IMR-90 (cell line): ENCODE data around the gene PRR23B. TPM values are rescaled to one million over a fixed set of nuclear protein-coding genes. Genes with fewer than 3 reads are reported as not detected.

ENCODE experiments used
- ATAC-seq: fragments of 200-7000 bp; cut with Tn5 transposase; 2 replicates; pipeline ENCODE4 v1.9.1; 2020; ENCODE audit warnings: low read depth, mild to moderate bottlenecking, moderate library complexity
- BruUV-seq: library from RNA; stranded (reverse); fragments of 400-500 nt; replicated peaks from 2 replicates; lab custom pipeline; 2021; lab: Mats Ljungman, UMichigan
- CTCF ChIA-PET: fragments of 300-600 bp; formaldehyde crosslinking; extraction: SDS; loops from one replicate; lab custom pipeline; 2021; ENCODE audit warnings: antibody characterized with exemption; lab: Yijun Ruan, JAX
- POLR2A ChIA-PET: fragments of 300-600 bp; sonication (Branson Sonifier 250); formaldehyde crosslinking; loops from one replicate; lab custom pipeline; 2022; ENCODE audit warnings: antibody characterized with exemption; ENCODE audit not compliant: unreplicated experiment; lab: Charles Lee
- DNase-seq: peaks from one replicate; pipeline ENCODE4 v3.0.0; 2013
- H2AFZ ChIP-seq: replicated peaks from 2 replicates; pipeline ENCODE3; 2013; ENCODE audit warnings: low read length, mild to moderate bottlenecking; ENCODE audit not compliant: poor library complexity
- H2AK5ac ChIP-seq: 2 replicates; pipeline ENCODE4 v1.6.1; 2013; ENCODE audit warnings: low read depth, low read length, inconsistent platforms
- H2AK9ac ChIP-seq: replicated peaks from 2 replicates; pipeline ENCODE3; 2013; ENCODE audit warnings: mild to moderate bottlenecking, low read depth, low read length, moderate library complexity; ENCODE audit not compliant: poor library complexity
- H2BK120ac ChIP-seq: 2 replicates; pipeline ENCODE4 v1.6.1; 2013; ENCODE audit warnings: low read depth, low read length, inconsistent platforms
- H2BK15ac ChIP-seq: 3 replicates; pipeline ENCODE4 v1.6.1; 2013; ENCODE audit warnings: low read depth, low read length, inconsistent platforms
- H2BK20ac ChIP-seq: 2 replicates; pipeline ENCODE4 v1.6.1; 2013; ENCODE audit warnings: low read depth, mild to moderate bottlenecking, inconsistent platforms, low read length, moderate library complexity
- H2BK5ac ChIP-seq: 2 replicates; pipeline ENCODE4 v1.6.1; 2013; ENCODE audit warnings: mild to moderate bottlenecking, low read depth, low read length, inconsistent platforms; ENCODE audit not compliant: poor library complexity, severe bottlenecking
- H3K14ac ChIP-seq: replicated peaks from 2 replicates; pipeline ENCODE4 v1.6.1; 2013; ENCODE audit warnings: low read depth, low read length, inconsistent platforms
- H3K18ac ChIP-seq: 2 replicates; pipeline ENCODE4 v1.6.1; 2013; ENCODE audit warnings: low read depth, low read length, control low read depth
- H3K23ac ChIP-seq: 2 replicates; pipeline ENCODE4 v1.6.1; 2013; ENCODE audit warnings: low read depth, low read length, inconsistent platforms
- H3K27ac ChIP-seq: 2 replicates; pipeline ENCODE4 v1.5.1; 2013; ENCODE audit warnings: mild to moderate bottlenecking, control low read depth, low read length; ENCODE audit not compliant: insufficient read depth
- H3K27me3 ChIP-seq: 2 replicates; pipeline ENCODE4 v1.6.1; 2013; ENCODE audit warnings: low read length; ENCODE audit not compliant: control insufficient read depth, insufficient read depth
- H3K36me3 ChIP-seq: 2 replicates; pipeline ENCODE4 v1.6.1; 2013; ENCODE audit warnings: low read length, mixed read lengths; ENCODE audit not compliant: control insufficient read depth, insufficient read depth
- H3K4ac ChIP-seq: 2 replicates; pipeline ENCODE4 v1.6.1; 2013; ENCODE audit warnings: low read depth, low read length, inconsistent platforms
- H3K4me1 ChIP-seq: 2 replicates; pipeline ENCODE4 v1.6.1; 2013; ENCODE audit warnings: low read length, mixed read lengths; ENCODE audit not compliant: control insufficient read depth, insufficient read depth
- H3K4me2 ChIP-seq: 2 replicates; pipeline ENCODE4 v1.6.1; 2013; ENCODE audit warnings: low read depth, mild to moderate bottlenecking, control low read depth, low read length, moderate library complexity
- H3K4me3 ChIP-seq: 2 replicates; pipeline ENCODE4 v1.5.1; 2013; ENCODE audit warnings: low read depth, mild to moderate bottlenecking, control low read depth, low read length, moderate library complexity; ENCODE audit not compliant: insufficient read depth
- H3K56ac ChIP-seq: 2 replicates; pipeline ENCODE4 v1.6.1; 2013; ENCODE audit warnings: low read length, inconsistent platforms; ENCODE audit not compliant: insufficient read depth; ENCODE audit errors: extremely low read depth
- H3K79me1 ChIP-seq, 2 experiments: 2 replicates each; pipeline ENCODE4 v1.6.1; 2013; ENCODE audit warnings: low read length in 2 of 2, inconsistent platforms in 1 of 2, low read depth in 1 of 2
- H3K9ac ChIP-seq: 2 replicates; pipeline ENCODE4 v1.6.1; 2013; ENCODE audit warnings: low read depth, low read length, control low read depth
- H3K9me1 ChIP-seq: 2 replicates; pipeline ENCODE4 v1.6.1; 2013; ENCODE audit warnings: low read length, inconsistent platforms; ENCODE audit not compliant: insufficient read depth
- H3K9me3 ChIP-seq: 2 replicates; pipeline ENCODE4 v1.6.1; 2013; ENCODE audit warnings: low read length; ENCODE audit not compliant: control insufficient read depth, insufficient read depth
- H4K20me1 ChIP-seq: 2 replicates; pipeline ENCODE4 v1.6.1; 2013; ENCODE audit warnings: low read length, inconsistent platforms; ENCODE audit not compliant: insufficient read depth
- H4K5ac ChIP-seq: 2 replicates; pipeline ENCODE4 v1.6.1; 2013; ENCODE audit warnings: mild to moderate bottlenecking, low read depth, low read length, control low read depth
- H4K8ac ChIP-seq, 2 experiments: 2 replicates each; pipeline ENCODE4 v1.6.1; 2013; ENCODE audit warnings: low read depth in 2 of 2, low read length in 2 of 2, control low read depth in 1 of 2, inconsistent platforms in 1 of 2
- H4K91ac ChIP-seq: 2 replicates; pipeline ENCODE4 v1.6.1; 2013; ENCODE audit warnings: low read depth, low read length, inconsistent platforms; ENCODE audit not compliant: insufficient read depth
- MAFK ChIP-seq: IDR thresholded peaks from 2 replicates; pipeline ENCODE4 v1.6.1; 2012; ENCODE audit warnings: low read depth, low read length, improper control_type of control experiment
- USF2 ChIP-seq: fragments of 150-350 bp; IDR thresholded peaks from 2 replicates; pipeline ENCODE4 v1.6.1; 2017; ENCODE audit warnings: mild to moderate bottlenecking, antibody characterized with exemption, low read length, low read depth
- WGBS, 2 experiments: methylation state at CpG; one replicate each; pipeline versions ENCODE4 v1.1.5 to v1.1.7; 2013; ENCODE audit warnings: missing lambda C conversion rate in 2 of 2; ENCODE audit not compliant: insufficient read length in 1 of 2; ENCODE audit errors: extremely low coverage in 2 of 2; 5-methylcytosine and 5-hydroxymethylcytosine counted together
- dilution Hi-C: fragments of 300-500 bp; cut with HindIII; formaldehyde crosslinking; loops from one replicate; pipeline ENCODE4 v1.14.3; 2018; ENCODE audit warnings: low sequenced_read_pairs; ENCODE audit not compliant: unreplicated experiment
- in situ Hi-C: fragments of 300-500 bp; cut with MboI; formaldehyde crosslinking; loops from 3 replicates; pipeline ENCODE4 v1.14.3; 2019; ENCODE audit warnings: low sequenced_read_pairs, inconsistent platforms, mixed read lengths
- intact Hi-C: fragments of 100-400 bp; cut with micrococcal nuclease; formaldehyde crosslinking; loops from 2 replicates; pipeline ENCODE4 v1.10.0; 2022
- polyA plus RNA-seq, 3 experiments: library from polyadenylated mRNA; depleted of rRNA; stranded (reverse); fragments of >200 nt; gene quantifications; 2 replicates each; pipeline ENCODE4 v1.2.3, GENCODE V29; 2012; ENCODE audit warnings: low replicate concordance in 1 of 3
- total RNA-seq: library from RNA; depleted of rRNA; stranded (reverse); fragments of >200 nt; gene quantifications from 2 replicates; pipeline ENCODE4 v1.2.3, GENCODE V29; 2012

PRR23B gene
- total and polyA plus RNA-seq, 2 of the 4 experiments (the other 2 are of a cell fraction) = not detected

- Histone ChIP-seq H4K20me1 (no peaks in the 10 kb centered on the region), H4K8ac (no peak overlapping the region), H2AK9ac (no peak overlapping the region), H3K23ac (no peak overlapping the region), H3K18ac (no peak overlapping the region), H3K4ac (no peak overlapping the region), H3K9ac (no peak overlapping the region), H2BK5ac (no peak overlapping the region), H4K91ac (no peak overlapping the region), H3K27ac (no peak overlapping the region), H3K4me2 (no peak overlapping the region), H2BK20ac (no peak overlapping the region), H3K56ac (no peak overlapping the region), H2BK15ac (no peak overlapping the region), H3K4me3 (no peak overlapping the region), H3K4me1 (no peaks in the 10 kb centered on the region), H4K5ac (no peak overlapping the region), H3K79me1 (no peaks in the 10 kb centered on the region), H2BK120ac (no peak overlapping the region), H3K9me1 (no peaks in the 10 kb centered on the region), H3K27me3 (0 out of 2 replicates have a peak, but pooled peaks cover 2% of the 10 kb centered on the region), H3K14ac (no peak overlapping the region), H2AFZ (no peak overlapping the region), H3K36me3 (no peaks in the 10 kb centered on the region), H3K9me3 (no peaks in the 10 kb centered on the region), H2AK5ac (no peak overlapping the region)
- no peak for ATAC-seq
- ChIA-PET POLR2A (no interaction called here), CTCF (no interaction called here)
- in situ Hi-C loops (no loop called here), intact Hi-C loops (no loop called here), dilution Hi-C loops (no loop called here)
- no TSS peak for BruUV-seq
- TF ChIP-seq MAFK (peak; percentile 89), USF2 (no peak)
- WGBS, 2 experiments = no CpG with 5 or more reads among the region's 1 CpG
- no peak for DNase-seq
These were observed 25.0 kb downstream of the PRR23B start for GRCh38 chr3:138995706-138996105.
